Stimulated activated naive CD8-positive, alpha-beta T cell treated with anti-CD3 and anti-CD28 coated beads, Interleukin-15, amount 100 ng/mL, for 72 hours (primary cell): ENCODE measurements around the gene RPTOR.

Source experiments
- ATAC-seq: fragments of 150-1000 bp; cut with Tn5 transposase; 2 replicates; pipeline ENCODE4 v1.10.0; 2021; ENCODE audit warnings: mild to moderate bottlenecking, moderate library complexity
- DNase-seq, 2 donors: peaks; one replicate each; pipeline ENCODE4 v3.0.0; 2021 to 2022
- H3K27ac Mint-ChIP-seq, 2 donors: one replicate each; pipeline ENCODE4 v1.8.0; 2022; ENCODE audit warnings: mild to moderate bottlenecking in 2 of 2, mixed read lengths in 2 of 2, moderate library complexity in 2 of 2
- H3K27me3 Mint-ChIP-seq: one replicate; pipeline ENCODE4 v1.8.0; 2022; ENCODE audit warnings: mixed read lengths
- H3K4me1 Mint-ChIP-seq: one replicate; pipeline ENCODE4 v1.8.0; 2022; ENCODE audit warnings: mild to moderate bottlenecking, mixed read lengths
- H3K4me3 Mint-ChIP-seq, 2 donors: one replicate each; pipeline ENCODE4 v1.8.0; 2022; ENCODE audit warnings: mild to moderate bottlenecking in 2 of 2, mixed read lengths in 2 of 2, moderate library complexity in 1 of 2
- H3K9me3 Mint-ChIP-seq, 2 donors: one replicate each; pipeline ENCODE4 v1.8.0; 2022; ENCODE audit warnings: mixed read lengths in 2 of 2

The RPTOR gene

DNA sequence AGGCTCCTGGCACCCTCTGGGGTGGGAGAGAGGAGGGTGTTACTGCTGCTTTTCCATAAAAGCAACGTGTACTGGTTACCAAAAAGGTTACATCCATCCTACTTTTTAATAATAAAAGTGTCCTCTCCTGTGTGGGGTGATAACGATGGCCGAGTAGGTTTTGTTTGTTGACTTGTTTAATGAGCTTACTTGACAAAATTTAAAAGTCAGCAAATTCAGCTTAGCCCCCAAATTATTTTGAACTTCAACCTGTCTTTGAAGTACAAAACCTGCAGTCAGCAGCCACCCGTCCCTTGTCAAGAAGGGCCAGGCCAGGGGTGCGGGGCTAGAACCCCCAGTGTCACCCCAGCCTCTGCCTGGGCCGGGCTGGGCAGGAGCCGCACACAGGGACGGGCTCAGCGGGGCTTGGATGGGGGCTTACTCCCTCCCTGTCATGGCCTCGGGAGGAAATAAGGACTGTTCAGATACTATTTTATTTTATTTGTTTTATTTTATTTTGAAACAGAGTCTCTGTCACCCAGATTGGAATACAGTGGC is 343.1 kb downstream of the RPTOR start:
- peaks cover 65% of the 10 kb centered on the region for H3K4me1 Mint-ChIP-seq
- no peak overlapping the region for H3K4me3 Mint-ChIP-seq
- DNase-seq (no peak), ATAC-seq (no peak)
- H3K27me3 Mint-ChIP-seq, result no peaks in the 10 kb centered on the region
- no peaks in the 10 kb centered on the region for H3K9me3 Mint-ChIP-seq
- H3K27ac Mint-ChIP-seq, result no peak overlapping the region

DNA sequence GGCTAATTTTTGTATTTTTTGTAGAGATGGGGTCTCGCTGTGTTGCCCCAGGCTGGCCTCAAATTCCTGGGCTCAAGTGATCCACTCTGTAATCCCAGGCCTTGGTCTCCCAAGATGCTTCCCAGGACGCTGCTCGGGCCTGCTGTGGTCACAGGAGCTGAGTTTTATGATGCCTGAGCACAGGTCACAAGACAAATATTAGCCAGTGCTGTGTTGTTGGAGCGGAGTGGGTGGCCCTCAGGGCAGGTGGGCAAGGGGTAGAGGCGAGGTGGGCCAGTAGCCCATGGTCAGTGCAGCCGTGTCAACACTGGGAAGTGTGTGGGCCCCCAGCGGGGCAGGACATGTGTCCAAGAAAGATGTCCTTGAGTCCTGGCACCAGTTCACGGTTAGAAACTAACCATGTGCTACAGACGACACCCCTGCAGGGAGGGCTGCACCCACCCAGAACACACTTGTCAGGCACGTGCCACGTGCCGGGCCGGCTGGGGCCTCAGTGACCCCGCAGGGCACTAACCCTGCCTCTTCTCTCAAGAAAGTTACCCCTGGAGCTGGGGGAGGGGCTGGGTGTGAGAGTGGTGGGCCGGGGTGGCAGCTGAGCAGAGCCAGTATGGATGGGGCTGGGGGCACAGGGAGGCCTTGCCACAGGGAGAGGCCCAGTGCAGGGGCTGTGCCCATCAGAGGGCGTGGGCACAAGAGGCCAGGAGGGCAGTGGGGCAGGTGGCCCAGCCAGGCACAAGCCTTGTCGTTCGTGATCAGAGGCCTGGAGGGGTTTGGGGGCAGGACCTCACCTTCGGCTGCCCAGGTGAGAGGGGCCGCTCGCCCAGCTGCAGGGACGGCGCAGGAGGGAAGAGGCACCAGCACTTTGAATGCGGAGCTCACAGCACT is 343.9 kb downstream of the RPTOR start:
- Mint-ChIP-seq H3K4me3 (peak overlapping the region; percentile 29 to 37), H3K27me3 (no peaks in the 10 kb centered on the region)
- no peak for ATAC-seq

GRCh38 chr17:80889231-80890195 is 344.9 kb downstream of the RPTOR start:
- Mint-ChIP-seq H3K4me3 (peak overlapping the region; percentile 37 to 74), H3K27ac (peak overlapping the region; percentile 54 to 85), H3K9me3 (no peaks in the 10 kb centered on the region), H3K27me3 (no peaks in the 10 kb centered on the region), H3K4me1 (peaks cover 81% of the 10 kb centered on the region)
- DNase-seq, result no peak
- no peak for ATAC-seq

More for the DNA sequence above, 343.9 kb downstream of the RPTOR start:
- Mint-ChIP-seq H3K4me1 (peaks cover 73% of the 10 kb centered on the region), H3K27ac (peak overlapping the region in 1 of 2 donors; percentile 85), H3K9me3 (no peaks in the 10 kb centered on the region)
- DNase-seq, result no peak

DNA sequence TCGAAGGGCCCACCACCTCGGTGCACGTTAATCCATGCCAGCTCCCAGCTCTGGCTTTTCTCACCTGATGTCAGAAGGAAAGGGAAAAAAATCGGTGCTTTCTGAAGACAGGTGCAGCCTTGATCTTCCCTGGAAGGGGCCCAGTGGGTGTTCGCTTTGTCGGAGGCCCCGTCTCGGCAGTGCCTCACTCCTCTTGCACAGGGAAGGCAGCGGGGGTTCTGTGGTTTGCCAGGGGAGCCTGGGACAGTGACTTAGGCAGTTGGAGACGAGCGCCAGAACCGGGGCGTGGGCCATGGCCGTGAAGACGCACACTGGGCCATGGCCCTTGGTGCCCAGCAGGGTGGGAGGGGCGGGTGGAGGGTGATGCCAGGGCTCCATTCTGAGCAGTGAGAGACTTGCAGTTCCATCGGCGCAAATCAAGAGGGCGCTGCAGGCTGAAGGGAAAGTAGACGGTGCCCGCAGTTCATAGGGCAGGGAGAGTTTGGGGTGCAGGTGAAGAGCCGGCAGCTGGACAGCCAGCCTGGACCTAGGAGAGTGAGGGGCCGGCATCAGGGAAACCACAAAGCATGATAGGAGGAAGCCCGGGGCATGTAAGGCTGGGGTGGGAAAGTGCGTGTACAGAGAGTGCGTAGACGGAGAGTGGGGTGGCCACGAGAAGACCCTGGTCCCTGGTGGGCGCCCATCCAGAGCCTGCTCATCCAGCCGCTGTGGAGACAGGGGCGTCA is 345.7 kb downstream of the RPTOR start:
- no peaks in the 10 kb centered on the region for H3K27me3 Mint-ChIP-seq
- ATAC-seq (no peak), DNase-seq (no peak)
- peaks cover 86% of the 10 kb centered on the region for H3K4me1 Mint-ChIP-seq
- H3K9me3 Mint-ChIP-seq, result no peaks in the 10 kb centered on the region
- peak overlapping the region in 1 of 2 donors; percentile 98 for H3K27ac Mint-ChIP-seq
- peak overlapping the region; percentile 73 to 74 for H3K4me3 Mint-ChIP-seq

- Mint-ChIP-seq H3K9me3 (no peaks in the 10 kb centered on the region), H3K4me3 (peak overlapping the region; percentile 73 to 74), H3K4me1 (peaks cover 91% of the 10 kb centered on the region), H3K27ac (peak overlapping the region; percentile 94 to 98), H3K27me3 (no peaks in the 10 kb centered on the region)
- ATAC-seq (peak; percentile 23), DNase-seq (no peak)
Observed at GRCh38 chr17:80890921-80891396, 346.3 kb downstream of the RPTOR start.

- Mint-ChIP-seq H3K4me1 (peaks cover 91% of the 10 kb centered on the region), H3K27me3 (no peaks in the 10 kb centered on the region), H3K9me3 (no peaks in the 10 kb centered on the region), H3K27ac (peak overlapping the region; percentile 94 to 98), H3K4me3 (peak overlapping the region; percentile 73 to 74)
- DNase-seq (peak; percentile 81 to 89), ATAC-seq (peak; percentile 86)
Observed at GRCh38 chr17:80891397-80892018, 346.9 kb downstream of the RPTOR start.

GRCh38 chr17:80892019-80892855 is 347.6 kb downstream of the RPTOR start:
- Mint-ChIP-seq H3K4me1 (peaks cover 93% of the 10 kb centered on the region), H3K27ac (peak overlapping the region; percentile 94 to 98), H3K9me3 (no peaks in the 10 kb centered on the region), H3K27me3 (no peaks in the 10 kb centered on the region), H3K4me3 (peak overlapping the region; percentile 73 to 74)
- ATAC-seq (peak; percentile 90), DNase-seq (peak; percentile 84 to 94)

DNA sequence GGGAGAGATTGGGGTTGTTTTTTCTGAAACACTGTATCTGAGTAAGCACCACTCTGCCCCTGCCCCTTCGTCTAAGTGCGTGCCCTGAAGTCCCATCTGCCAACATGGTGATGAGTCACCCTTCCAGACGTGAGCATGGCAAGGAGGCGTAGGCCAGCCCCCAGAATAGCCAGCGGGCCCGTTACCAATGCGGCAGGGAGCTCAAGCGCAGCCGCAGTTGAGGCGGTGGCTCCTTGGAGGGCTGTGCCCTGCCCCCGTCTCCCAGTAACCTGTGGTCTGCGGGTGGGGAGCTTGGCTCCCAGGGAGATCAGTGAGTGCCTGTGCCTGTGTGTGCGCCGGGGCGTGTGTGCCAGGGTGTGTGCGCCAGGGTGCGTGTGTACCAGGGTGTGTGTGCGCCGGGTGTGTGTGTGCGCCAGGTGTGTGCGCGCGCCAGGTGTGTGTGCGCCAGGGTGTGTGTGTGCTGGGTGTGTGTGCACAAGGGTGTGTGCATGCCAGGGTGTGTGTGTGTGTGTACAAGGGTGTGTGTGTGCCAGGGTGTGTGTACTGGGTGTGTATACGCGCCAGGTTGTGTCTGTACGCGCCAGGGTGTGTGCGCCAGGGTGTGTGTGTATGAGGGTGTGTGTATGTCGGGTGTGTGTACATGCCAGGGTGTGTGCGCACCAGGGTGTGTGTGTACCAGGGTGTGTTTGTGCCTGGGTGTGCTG is 348.4 kb downstream of the RPTOR start:
- H3K27ac Mint-ChIP-seq, result peak overlapping the region; percentile 65 to 98

DNA sequence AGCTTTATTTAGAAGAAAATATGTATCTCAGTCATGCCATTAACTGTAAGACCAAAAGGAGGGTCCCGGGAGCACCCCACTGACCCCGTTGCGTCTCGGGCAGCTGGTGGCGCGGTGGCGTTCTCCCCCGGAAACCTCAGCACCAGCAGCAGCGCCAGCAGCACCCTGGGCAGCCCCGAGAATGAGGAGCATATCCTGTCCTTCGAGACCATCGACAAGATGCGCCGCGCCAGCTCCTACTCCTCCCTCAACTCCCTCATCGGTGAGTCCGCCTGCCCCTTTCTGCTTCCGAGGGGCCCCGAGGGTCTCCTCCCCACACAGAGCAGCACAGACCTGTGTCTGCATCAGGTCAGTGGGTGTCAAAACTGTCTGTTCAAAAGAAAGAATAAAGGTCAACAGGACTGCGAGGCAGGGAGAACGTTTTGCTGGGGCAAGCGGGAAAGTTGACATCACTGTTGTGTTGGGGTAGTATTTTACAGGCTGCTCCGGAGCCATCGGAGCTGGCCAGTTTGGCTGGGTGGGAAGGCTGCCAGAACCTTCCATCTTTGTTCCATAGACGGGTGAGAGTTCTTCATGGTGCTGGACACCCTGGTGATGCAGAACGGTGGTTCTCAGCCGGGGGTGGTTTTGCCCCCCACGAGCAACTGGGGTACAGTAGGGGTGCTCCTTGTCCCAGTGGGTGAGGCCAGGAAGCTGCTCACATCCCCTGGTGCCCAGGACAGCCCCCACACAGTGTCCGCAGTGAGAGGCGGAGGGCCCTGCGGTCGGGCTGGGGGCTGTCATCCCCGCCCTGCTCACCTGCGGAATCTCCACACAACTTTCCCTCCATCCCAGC is 349.2 kb downstream of the RPTOR start:
- Mint-ChIP-seq H3K4me3 (peak overlapping the region; percentile 45 to 74), H3K27me3 (no peaks in the 10 kb centered on the region), H3K27ac (peak overlapping the region in 1 of 2 donors; percentile 98), H3K4me1 (peaks cover 100% of the 10 kb centered on the region), H3K9me3 (no peaks in the 10 kb centered on the region)
- DNase-seq, result no peak
- no peak for ATAC-seq

More for the DNA sequence above, 348.4 kb downstream of the RPTOR start:
- no peaks in the 10 kb centered on the region for H3K9me3 Mint-ChIP-seq
- peak overlapping the region; percentile 45 to 74 for H3K4me3 Mint-ChIP-seq
- H3K27me3 Mint-ChIP-seq, result no peaks in the 10 kb centered on the region
- ATAC-seq, result no peak
- peaks cover 100% of the 10 kb centered on the region for H3K4me1 Mint-ChIP-seq
- DNase-seq, result no peak

DNA sequence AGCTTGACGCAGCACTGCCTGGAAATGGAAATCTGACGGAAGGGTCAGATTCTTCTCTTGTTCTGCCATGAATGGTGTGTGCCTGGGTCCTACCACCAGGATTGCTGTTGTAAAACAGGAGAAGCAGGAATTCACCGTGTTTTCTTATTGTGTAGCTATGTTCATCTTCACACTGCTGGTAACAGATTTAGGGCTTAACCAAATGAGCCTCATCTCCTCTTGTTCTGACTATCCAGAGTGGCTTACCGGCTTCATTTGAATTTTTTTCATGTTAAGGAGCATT is 349.7 kb downstream of the RPTOR start:
- Mint-ChIP-seq H3K4me3 (peak overlapping the region in 1 of 2 donors; percentile 74), H3K27me3 (no peaks in the 10 kb centered on the region), H3K9me3 (no peaks in the 10 kb centered on the region), H3K27ac (peak overlapping the region in 1 of 2 donors; percentile 70), H3K4me1 (peaks cover 98% of the 10 kb centered on the region)
- ATAC-seq (no peak), DNase-seq (no peak)

GRCh38 chr17:80894726-80895125 is 350.1 kb downstream of the RPTOR start:
- Mint-ChIP-seq H3K27me3 (no peaks in the 10 kb centered on the region), H3K4me1 (peaks cover 98% of the 10 kb centered on the region), H3K9me3 (no peaks in the 10 kb centered on the region), H3K4me3 (peak overlapping the region; percentile 44 to 56), H3K27ac (peak overlapping the region; percentile 93 to 96)
- ATAC-seq (no peak), DNase-seq (no peak)

- peak overlapping the region; percentile 44 to 56 for H3K4me3 Mint-ChIP-seq
- H3K27me3 Mint-ChIP-seq, result no peaks in the 10 kb centered on the region
- ATAC-seq, result no peak
- no peaks in the 10 kb centered on the region for H3K9me3 Mint-ChIP-seq
- H3K27ac Mint-ChIP-seq, result peak overlapping the region; percentile 93 to 96
- DNase-seq, result no peak
- H3K4me1 Mint-ChIP-seq, result peaks cover 98% of the 10 kb centered on the region
Observed at GRCh38 chr17:80895366-80895765, 350.7 kb downstream of the RPTOR start.

- peak overlapping the region in 1 of 2 donors; percentile 59 for H3K27ac Mint-ChIP-seq
- H3K27me3 Mint-ChIP-seq, result no peaks in the 10 kb centered on the region
Observed at GRCh38 chr17:80898716-80899115, 354.1 kb downstream of the RPTOR start.

More at GRCh38 chr17:80898716-80899115, 354.1 kb downstream of the RPTOR start:
- Mint-ChIP-seq H3K9me3 (no peaks in the 10 kb centered on the region), H3K4me1 (peaks cover 85% of the 10 kb centered on the region), H3K4me3 (no peak overlapping the region)
- ATAC-seq (no peak), DNase-seq (no peak)
